SU-DHL-6 (cell line): ENCODE data around the gene MAP3K20.

Experiments
- EZH2phosphoT487 ChIP-seq: fragments of 200-600 bp; sonication (generic), shearing (Covaris generic); conservative IDR thresholded peaks from 2 replicates; pipeline ENCODE4 v1.6.1; 2018; ENCODE audit warnings: mild to moderate bottlenecking, antibody characterized with exemption, low read length, moderate library complexity, mixed read lengths
- TF ChIP-seq, protein P1 (sequence below): fragments of 200-600 bp; sonication (generic); IDR thresholded peaks from one replicate; pipeline ENCODE4 v1.5.1; 2017; ENCODE audit warnings: antibody characterized with exemption, mild to moderate bottlenecking, low read length, moderate library complexity; ENCODE audit not compliant: insufficient read depth, poor library complexity, severe bottlenecking

- TF ChIP-seq, protein P1, sequence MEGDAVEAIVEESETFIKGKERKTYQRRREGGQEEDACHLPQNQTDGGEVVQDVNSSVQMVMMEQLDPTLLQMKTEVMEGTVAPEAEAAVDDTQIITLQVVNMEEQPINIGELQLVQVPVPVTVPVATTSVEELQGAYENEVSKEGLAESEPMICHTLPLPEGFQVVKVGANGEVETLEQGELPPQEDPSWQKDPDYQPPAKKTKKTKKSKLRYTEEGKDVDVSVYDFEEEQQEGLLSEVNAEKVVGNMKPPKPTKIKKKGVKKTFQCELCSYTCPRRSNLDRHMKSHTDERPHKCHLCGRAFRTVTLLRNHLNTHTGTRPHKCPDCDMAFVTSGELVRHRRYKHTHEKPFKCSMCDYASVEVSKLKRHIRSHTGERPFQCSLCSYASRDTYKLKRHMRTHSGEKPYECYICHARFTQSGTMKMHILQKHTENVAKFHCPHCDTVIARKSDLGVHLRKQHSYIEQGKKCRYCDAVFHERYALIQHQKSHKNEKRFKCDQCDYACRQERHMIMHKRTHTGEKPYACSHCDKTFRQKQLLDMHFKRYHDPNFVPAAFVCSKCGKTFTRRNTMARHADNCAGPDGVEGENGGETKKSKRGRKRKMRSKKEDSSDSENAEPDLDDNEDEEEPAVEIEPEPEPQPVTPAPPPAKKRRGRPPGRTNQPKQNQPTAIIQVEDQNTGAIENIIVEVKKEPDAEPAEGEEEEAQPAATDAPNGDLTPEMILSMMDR: no peak
- no peak for TF ChIP-seq EZH2phosphoT487
These were observed 84.3 kb downstream of the MAP3K20 start for GRCh38 chr2:173159791-173160463.
